Measurements from ENCODE around the gene KCNH5.

DNA sequence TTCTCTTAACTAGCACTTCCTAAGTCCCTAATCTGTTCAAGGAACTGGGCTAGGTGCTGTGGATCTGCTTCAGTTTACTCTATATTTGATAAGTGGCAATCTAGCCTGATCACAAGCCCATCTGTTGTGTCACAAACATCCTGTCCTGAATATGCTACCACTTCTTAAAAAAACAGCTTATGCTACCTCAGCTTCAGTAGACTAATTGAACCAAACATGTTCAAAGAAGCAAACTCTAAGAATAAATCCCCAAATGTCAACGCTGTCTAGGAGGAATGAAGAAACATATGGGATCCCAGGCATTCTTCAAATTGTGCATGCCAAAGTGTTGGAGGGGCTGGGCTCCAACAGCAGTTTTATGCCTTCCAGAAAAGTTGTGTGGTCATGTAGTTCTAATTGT, 10.4 kb upstream of the KCNH5 start:
- no peak for TF ChIP-seq RAD21 (conservative IDR thresholded peaks at IDR 0.05 in 1 of 2, IDR thresholded peaks at IDR 0.05 in 1 of 2)
- no peak for TF ChIP-seq JUNB (IDR thresholded peaks at IDR 0.05)
- TF ChIP-seq MYC (IDR thresholded peaks at IDR 0.05; ENCODE audit: borderline replicate concordance, low read length), result no peak
- TF ChIP-seq, protein P1, sequence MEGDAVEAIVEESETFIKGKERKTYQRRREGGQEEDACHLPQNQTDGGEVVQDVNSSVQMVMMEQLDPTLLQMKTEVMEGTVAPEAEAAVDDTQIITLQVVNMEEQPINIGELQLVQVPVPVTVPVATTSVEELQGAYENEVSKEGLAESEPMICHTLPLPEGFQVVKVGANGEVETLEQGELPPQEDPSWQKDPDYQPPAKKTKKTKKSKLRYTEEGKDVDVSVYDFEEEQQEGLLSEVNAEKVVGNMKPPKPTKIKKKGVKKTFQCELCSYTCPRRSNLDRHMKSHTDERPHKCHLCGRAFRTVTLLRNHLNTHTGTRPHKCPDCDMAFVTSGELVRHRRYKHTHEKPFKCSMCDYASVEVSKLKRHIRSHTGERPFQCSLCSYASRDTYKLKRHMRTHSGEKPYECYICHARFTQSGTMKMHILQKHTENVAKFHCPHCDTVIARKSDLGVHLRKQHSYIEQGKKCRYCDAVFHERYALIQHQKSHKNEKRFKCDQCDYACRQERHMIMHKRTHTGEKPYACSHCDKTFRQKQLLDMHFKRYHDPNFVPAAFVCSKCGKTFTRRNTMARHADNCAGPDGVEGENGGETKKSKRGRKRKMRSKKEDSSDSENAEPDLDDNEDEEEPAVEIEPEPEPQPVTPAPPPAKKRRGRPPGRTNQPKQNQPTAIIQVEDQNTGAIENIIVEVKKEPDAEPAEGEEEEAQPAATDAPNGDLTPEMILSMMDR (IDR thresholded peaks at IDR 0.05), result no peak
- TF ChIP-seq BHLHE40 (IDR thresholded peaks at IDR 0.05; ENCODE audit: low read depth, low read length), result no peak

Measured in A549 (cell line).